Fibroblast of lung (primary cell): ENCODE results near the gene ZNF747.

Experiments
- CTCF ChIP-seq, 2 donors: IDR thresholded peaks in 1 of 2; conservative IDR thresholded peaks in 1 of 2; 1 replicate in 1 of 2; 2 replicates in 1 of 2; pipeline ENCODE4 v1.5.1; 2011 to 2012; ENCODE audit warnings: low read length in 2 of 2, control low read depth in 1 of 2, inconsistent platforms in 1 of 2, low read depth in 1 of 2, mild to moderate bottlenecking in 1 of 2
- EZH2 ChIP-seq: IDR thresholded peaks from 2 replicates; pipeline ENCODE4 v1.5.1; 2012; ENCODE audit warnings: low read length, control low read depth, mild to moderate bottlenecking; ENCODE audit errors: missing control alignments

GRCh38 chr16:30566531-30566930, 31.9 kb upstream of the ZNF747 start:
- no peak for TF ChIP-seq CTCF (conservative IDR thresholded peaks at IDR 0.05 in 1 of 2, IDR thresholded peaks at IDR 0.05 in 1 of 2; ENCODE audit: low read depth in 1 of 2, low read length in 2 of 2)
- no peak for TF ChIP-seq EZH2
